GM21825 (cell line): ENCODE results near the gene CCSER1.
A peak's percentile ranks its signal among the peaks of the same experiment; 100 is the strongest.
"Not testable (repeated sequence)": the region's sequence is repeated elsewhere in the genome, so short reads cannot be mapped to it uniquely, and the experiment has no call there.

Source experiments
- ATAC-seq: cut with Tn5 transposase; IDR thresholded peaks from one replicate; pipeline ENCODE4 v1.9.1; 2021; ENCODE audit warnings: mild to moderate bottlenecking, moderate library complexity; ENCODE audit not compliant: unreplicated experiment

CCSER1 gene

GRCh38 chr4:90798948-90799347, 671.8 kb downstream of the CCSER1 start:
- ATAC-seq: no peak

GRCh38 chr4:90799895-90800294, 672.7 kb downstream of the CCSER1 start:
- ATAC-seq: no peak

GRCh38 chr4:90815569-90815968, 688.4 kb downstream of the CCSER1 start:
- ATAC-seq: no peak

- ATAC-seq: no peak
Measured at GRCh38 chr4:90816754-90817153, 689.6 kb downstream of the CCSER1 start.

GRCh38 chr4:90824266-90825150, 697.3 kb downstream of the CCSER1 start:
- no peak for ATAC-seq

- ATAC-seq: no peak
Measured at GRCh38 chr4:90825849-90826248, 698.7 kb downstream of the CCSER1 start.

- ATAC-seq: no peak
Measured at GRCh38 chr4:90833706-90834105, 706.5 kb downstream of the CCSER1 start.

- ATAC-seq: no peak
Measured at GRCh38 chr4:90837241-90837640, 710.0 kb downstream of the CCSER1 start.

- ATAC-seq: not testable (repeated sequence)
Measured at GRCh38 chr4:90838859-90839258, 711.7 kb downstream of the CCSER1 start.

GRCh38 chr4:90840291-90840690, 713.1 kb downstream of the CCSER1 start:
- ATAC-seq: no peak

GRCh38 chr4:90840828-90841227, 713.6 kb downstream of the CCSER1 start:
- ATAC-seq: no peak

- no peak for ATAC-seq
Measured at GRCh38 chr4:90841676-90842075, 714.5 kb downstream of the CCSER1 start.

GRCh38 chr4:90842960-90843359, 715.8 kb downstream of the CCSER1 start:
- peak; percentile 98 for ATAC-seq

- ATAC-seq: no peak
Measured at GRCh38 chr4:90844241-90844640, 717.0 kb downstream of the CCSER1 start.

GRCh38 chr4:90845777-90846176, 718.6 kb downstream of the CCSER1 start:
- ATAC-seq: no peak

GRCh38 chr4:90852237-90852636, 725.0 kb downstream of the CCSER1 start:
- ATAC-seq: no peak

- no peak for ATAC-seq
Measured at GRCh38 chr4:90855111-90855510, 727.9 kb downstream of the CCSER1 start.

- ATAC-seq: no peak
Measured at GRCh38 chr4:90857081-90857820, 730.1 kb downstream of the CCSER1 start.

- ATAC-seq: no peak
Measured at GRCh38 chr4:90875791-90876190, 748.6 kb downstream of the CCSER1 start.

GRCh38 chr4:90876296-90876695, 749.1 kb downstream of the CCSER1 start:
- no peak for ATAC-seq

GRCh38 chr4:90883519-90883918, 756.3 kb downstream of the CCSER1 start:
- ATAC-seq: no peak

- no peak for ATAC-seq
Measured at GRCh38 chr4:90888571-90888970, 761.4 kb downstream of the CCSER1 start.
